H1 (cell line): ENCODE measurements around the gene SLC35A2. TPM values are rescaled to one million over a fixed set of nuclear protein-coding genes. Genes with fewer than 3 reads are reported as not detected.
A peak's percentile ranks its signal among the peaks of the same experiment; 100 is the strongest.

Experiments used
- CTCF ChIA-PET: fragments of 300-600 bp; sonication (Branson Sonifier 250); formaldehyde crosslinking; loops from one replicate; lab custom pipeline; 2021; ENCODE audit not compliant: partially characterized antibody; lab: Charles Lee
- POLR2A ChIA-PET: fragments of 300-600 bp; sonication (Branson Sonifier 250); formaldehyde crosslinking; loops from one replicate; lab custom pipeline; 2021; ENCODE audit warnings: inconsistent platforms; ENCODE audit not compliant: partially characterized antibody; lab: Charles Lee
- DNase-seq, 2 experiments: peaks; one replicate each; pipeline versions ENCODE4 v3.0.0 to v3.0.0-alpha.2; 2010 to 2022; ENCODE audit warnings: low spot score in 2 of 2, low read depth in 1 of 2, mixed read lengths in 1 of 2
- FAIRE-seq: peaks from 2 replicates; lab custom pipeline; 2011; peaks lifted over from hg19 to GRCh38; lab: Jason Lieb, UNC
- H2AFZ ChIP-seq: 2 replicates; pipeline ENCODE4 v1.8.1; 2012; ENCODE audit warnings: low read length, inconsistent platforms
- H2AK5ac ChIP-seq: 2 replicates; pipeline ENCODE4 v1.6.1; 2013; ENCODE audit warnings: low read depth, low read length
- H2BK120ac ChIP-seq: replicated peaks from 2 replicates; pipeline ENCODE3; 2013; ENCODE audit warnings: low read depth, low read length, inconsistent platforms
- H2BK12ac ChIP-seq: 2 replicates; pipeline ENCODE4 v1.6.1; 2013; ENCODE audit warnings: low read depth, low read length
- H2BK15ac ChIP-seq: 2 replicates; pipeline ENCODE4 v1.6.1; 2013; ENCODE audit warnings: low read length
- H2BK20ac ChIP-seq: 2 replicates; pipeline ENCODE4 v1.6.1; 2013; ENCODE audit warnings: low read length
- H2BK5ac ChIP-seq: 2 replicates; pipeline ENCODE4 v1.6.1; 2013; ENCODE audit warnings: low read depth, low read length
- H3K14ac ChIP-seq: 2 replicates; pipeline ENCODE4 v1.6.1; 2013; ENCODE audit warnings: inconsistent platforms; ENCODE audit not compliant: insufficient read length
- H3K18ac ChIP-seq: 2 replicates; pipeline ENCODE4 v1.6.1; 2013; ENCODE audit warnings: low read length; ENCODE audit errors: extremely low read depth
- H3K23ac ChIP-seq: 2 replicates; pipeline ENCODE4 v1.6.1; 2013; ENCODE audit warnings: inconsistent platforms; ENCODE audit not compliant: insufficient read length
- H3K23me2 ChIP-seq: 2 replicates; pipeline ENCODE4 v1.6.1; 2013; ENCODE audit warnings: low read depth, low read length
- H3K27ac ChIP-seq: 2 replicates; pipeline ENCODE4 v1.6.1; 2011; ENCODE audit warnings: low read depth, low read length, inconsistent platforms
- H3K27me3 ChIP-seq, 4 experiments: replicated peaks in 1 of 4; 1 replicate in 1 of 4; 2 replicates in 3 of 4; pipeline versions ENCODE4 v1.6.1 to v1.8.1; 2011 to 2013; ENCODE audit warnings: low read length in 3 of 4, mild to moderate bottlenecking in 3 of 4, inconsistent platforms in 2 of 4, mixed read lengths in 2 of 4, moderate library complexity in 1 of 4; ENCODE audit not compliant: control insufficient read depth in 3 of 4, insufficient read depth in 3 of 4; ENCODE audit errors: extremely low read depth in 1 of 4
- H3K36me3 ChIP-seq, 4 experiments: 2 replicates each; pipeline versions ENCODE4 v1.6.1 to v1.8.1; 2011 to 2013; ENCODE audit warnings: mild to moderate bottlenecking in 4 of 4, low read length in 3 of 4, moderate library complexity in 2 of 4, control low read depth in 1 of 4, inconsistent platforms in 1 of 4; ENCODE audit not compliant: insufficient read depth in 4 of 4, control insufficient read depth in 2 of 4
- H3K4ac ChIP-seq: replicated peaks from 2 replicates; pipeline ENCODE3; 2013; ENCODE audit warnings: low read length, low read depth, mixed read lengths, inconsistent platforms; ENCODE audit not compliant: insufficient read length
- H3K4me1 ChIP-seq, 4 experiments: replicated peaks in 1 of 4; 1 replicate in 1 of 4; 2 replicates in 3 of 4; pipeline versions ENCODE4 v1.6.1 to v1.8.1; 2011 to 2013; ENCODE audit warnings: low read length in 3 of 4, inconsistent platforms in 2 of 4, mixed read lengths in 1 of 4; ENCODE audit not compliant: insufficient read depth in 4 of 4, control insufficient read depth in 3 of 4
- H3K4me2 ChIP-seq, 2 experiments: 2 replicates each; pipeline versions ENCODE4 v1.6.1 to v1.8.1; 2011 to 2013; ENCODE audit warnings: low read depth in 2 of 2, low read length in 2 of 2, control low read depth in 1 of 2, inconsistent platforms in 1 of 2, mild to moderate bottlenecking in 1 of 2; ENCODE audit not compliant: insufficient read depth in 1 of 2
- H3K4me3 ChIP-seq, 4 experiments: fragments of 200-600, 300-600 bp in 1 of 4; sonication (generic), shearing (Covaris generic), sonication (Bioruptor Twin) in 1 of 4; 2 replicates each; pipeline versions ENCODE4 v1.5.1 to v1.8.1; 2011 to 2016; ENCODE audit warnings: low read length in 4 of 4, low read depth in 3 of 4, control low read depth in 2 of 4, inconsistent platforms in 2 of 4, mild to moderate bottlenecking in 2 of 4, mixed read lengths in 1 of 4, moderate library complexity in 1 of 4; ENCODE audit not compliant: insufficient read depth in 2 of 4; ENCODE audit errors: extremely low read depth in 1 of 4
- H3K56ac ChIP-seq: replicated peaks from 2 replicates; pipeline ENCODE3; 2013; ENCODE audit warnings: low read depth, mild to moderate bottlenecking, mixed read lengths, low read length, inconsistent platforms; ENCODE audit not compliant: insufficient read length
- H3K79me1 ChIP-seq: 2 replicates; pipeline ENCODE4 v1.6.1; 2013; ENCODE audit warnings: low read depth, low read length, control low read depth
- H3K79me2 ChIP-seq, 2 experiments: 2 replicates each; pipeline versions ENCODE4 v1.6.1 to v1.8.1; 2012 to 2013; ENCODE audit warnings: low read length in 2 of 2, mild to moderate bottlenecking in 2 of 2, inconsistent platforms in 1 of 2; ENCODE audit not compliant: insufficient read depth in 2 of 2, control insufficient read depth in 1 of 2
- H3K9ac ChIP-seq, 4 experiments: replicated peaks in 1 of 4; 1 replicate in 1 of 4; 2 replicates in 3 of 4; pipeline versions ENCODE4 v1.6.1 to v1.8.1; 2011 to 2013; ENCODE audit warnings: low read depth in 3 of 4, low read length in 3 of 4, control low read depth in 2 of 4, mild to moderate bottlenecking in 2 of 4, moderate library complexity in 2 of 4, inconsistent platforms in 1 of 4; ENCODE audit errors: extremely low read depth in 1 of 4
- H3K9me3 ChIP-seq, 2 experiments: 2 replicates each; pipeline versions ENCODE4 v1.6.1 to v1.8.1; 2012 to 2013; ENCODE audit warnings: mild to moderate bottlenecking in 2 of 2, moderate library complexity in 2 of 2, control low read depth in 1 of 2, inconsistent platforms in 1 of 2, low read depth in 1 of 2, low read length in 1 of 2, mixed read lengths in 1 of 2; ENCODE audit not compliant: insufficient read depth in 2 of 2
- H4K20me1 ChIP-seq, 2 experiments: replicated peaks in 1 of 2; 2 replicates each; pipeline versions ENCODE3 to v1.8.1; 2011 to 2013; ENCODE audit warnings: inconsistent platforms in 2 of 2, low read length in 2 of 2, mild to moderate bottlenecking in 1 of 2; ENCODE audit not compliant: insufficient read depth in 2 of 2, control insufficient read depth in 1 of 2
- H4K5ac ChIP-seq: 2 replicates; pipeline ENCODE4 v1.6.1; 2013; ENCODE audit warnings: low read length, low read depth, mixed read lengths, inconsistent platforms; ENCODE audit not compliant: insufficient read length
- H4K8ac ChIP-seq: 2 replicates; pipeline ENCODE4 v1.8.0; 2013; ENCODE audit warnings: mild to moderate bottlenecking, moderate library complexity, low read length, inconsistent platforms; ENCODE audit not compliant: insufficient read depth; ENCODE audit errors: extremely low read depth
- H4K91ac ChIP-seq: replicated peaks from 2 replicates; pipeline ENCODE3; 2013; ENCODE audit warnings: low read length, mixed read lengths, inconsistent platforms; ENCODE audit not compliant: insufficient read length
- CBX8 ChIP-seq: fragments of 300-800, 300-1000 bp; sonication (generic); IDR thresholded peaks from 2 replicates; pipeline ENCODE4 v1.7.1; 2016; ENCODE audit warnings: low read depth, low read length, borderline replicate concordance
- POLR2A ChIP-seq, 2 experiments: IDR thresholded peaks; 1 replicate in 1 of 2; 2 replicates in 1 of 2; pipeline ENCODE4 v1.6.1; 2011; ENCODE audit warnings: low read depth in 2 of 2, low read length in 2 of 2, mild to moderate bottlenecking in 2 of 2; ENCODE audit errors: control extremely low read depth in 1 of 2
- WGBS, 2 experiments: shearing (Covaris generic) in 1 of 2; methylation state at CpG; one replicate each; pipeline versions ENCODE4 v1.1.6 to v1.1.7; 2013 to 2015; ENCODE audit warnings: low lambda C conversion rate in 2 of 2, mixed read lengths in 2 of 2, inconsistent platforms in 1 of 2, low coverage in 1 of 2, missing lambda C conversion rate in 1 of 2; ENCODE audit not compliant: insufficient replicate concordance in 2 of 2, insufficient coverage in 1 of 2, insufficient read length in 1 of 2; ENCODE audit errors: extremely low coverage in 1 of 2, missing lambda C conversion rate in 1 of 2; 5-methylcytosine and 5-hydroxymethylcytosine counted together
- polyA plus RNA-seq, 7 experiments: library from polyadenylated mRNA; depleted of rRNA in 3 of 7; stranded (reverse) in 5 of 7; unstranded in 2 of 7; fragments of >200 nt in 5 of 7; fragments of 200-250 nt in 2 of 7; gene quantifications; 1 replicate in 5 of 7; 2 replicates in 1 of 7; 4 replicates in 1 of 7; pipeline versions ENCODE4 v1.2.1 to v1.2.3, GENCODE V29; 2011 to 2013; ENCODE audit warnings: missing spikeins in 2 of 7, mixed read lengths in 2 of 7
- total RNA-seq: library from RNA; stranded (reverse); fragmentation: NEBNext Ultra II Directional; extraction: Animal tissue kit (Norgen Biotek cat#: 25700); gene quantifications from 2 replicates; pipeline ENCODE4 v1.2.1, GENCODE V29; 2021

Gene SLC35A2
- total and polyA plus RNA-seq, 2 of the 8 experiments (the other 6 are each of a cell fraction or from before 2014, with no cell fraction given) = 21.4 to 48.3 TPM

DNA sequence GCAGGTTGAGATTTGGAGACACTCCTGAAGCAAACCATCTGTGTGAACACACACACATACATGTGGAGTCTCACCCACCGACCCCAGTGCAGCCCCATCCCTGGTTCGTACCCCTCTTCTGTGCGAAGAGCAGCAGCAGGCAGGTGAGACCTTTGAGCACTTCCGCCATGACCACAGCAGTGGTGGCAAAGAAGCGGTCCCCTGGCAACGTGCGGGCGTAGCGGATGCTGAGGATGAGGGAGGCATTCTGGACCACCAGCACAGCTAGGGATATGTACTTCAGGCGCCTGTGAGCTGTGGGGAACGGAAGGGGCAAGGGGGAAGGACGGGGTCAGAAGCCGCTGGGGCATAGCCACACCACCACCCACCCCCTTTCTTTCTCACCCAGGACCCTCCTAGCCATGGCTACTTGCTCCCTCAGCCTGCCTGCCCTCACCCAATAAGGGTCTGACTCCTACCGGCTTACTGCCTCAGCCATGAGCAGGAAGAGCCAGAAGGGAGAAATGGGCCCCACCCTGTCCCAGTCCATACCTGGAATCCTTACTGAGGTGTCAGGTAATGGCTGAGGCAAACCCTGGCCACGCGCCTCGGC lies 1.6 kb downstream of the SLC35A2 start:
- Histone ChIP-seq H3K18ac (no peak overlapping the region), H3K4me3 (no peak overlapping the region), H2BK5ac (no peak overlapping the region), H4K20me1 (peaks cover 4 to 7% of the 10 kb centered on the region in 2 experiments), H2BK120ac (no peak overlapping the region), H4K5ac (no peak overlapping the region), H3K9ac (no peak overlapping the region), H3K27ac (no peak overlapping the region), H2BK12ac (no peak overlapping the region), H3K23ac (no peak overlapping the region), H3K14ac (no peak overlapping the region), H3K27me3 (no peaks in the 10 kb centered on the region), H2BK20ac (no peak overlapping the region), H2BK15ac (no peak overlapping the region), H3K4ac (no peak overlapping the region), H3K4me2 (no peak overlapping the region; a peak in 1 of 4 replicates), H3K9me3 (no peaks in the 10 kb centered on the region), H3K79me1 (no peaks in the 10 kb centered on the region; the same call in 1 of the 2 replicates), H3K79me2 (peaks cover 0 to 16% of the 10 kb centered on the region in 2 experiments; a peak in 2 of 4 replicates), H2AFZ (no peak overlapping the region), H2AK5ac (no peak overlapping the region), H3K56ac (no peak overlapping the region), H3K4me1 (peaks cover 0 to 3% (median 0%) of the 10 kb centered on the region in 4 experiments; a peak in 4 of 7 replicates), H4K8ac (no peak overlapping the region), H3K36me3 (peaks cover 9 to 29% (median 18%) of the 10 kb centered on the region in 4 experiments; a peak in 7 of 8 replicates), H4K91ac (no peak overlapping the region), H3K23me2 (no peaks in the 10 kb centered on the region)
- WGBS, 2 experiments = 95% methylated on average over 7 of the region's 17 CpGs; no CpG with 5 or more reads in 1 of the 2 experiments
- no peak for DNase-seq
- TF ChIP-seq POLR2A (IDR thresholded peaks at IDR 0.05; ENCODE audit: control extremely low read depth in 1 of 2, low read depth in 2 of 2, low read length in 2 of 2) (peak in 1 of 2 experiments; percentile 59; a peak in 1 of 3 replicates), CBX8 (no peak)
- POLR2A ChIA-PET = interaction anchor here (0.7 to 30.9 kb wide), 5 partner anchors 9 to 47 kb away, joined by 3 to 572 read pairs (median 4); partner anchors contain the start of genes OTUD5, PQBP1 and TIMM17B
- CTCF ChIA-PET = interaction anchor here (0.6 to 1.6 kb wide), 3 partner anchors 12 to 36 kb away, joined by 3 to 4 read pairs (median 3); partner anchors contain the start of genes PQBP1 and TIMM17B
- FAIRE-seq = no peak
